NCI-H446 (cell line): ENCODE measurements around the gene RBM19.

Experiments
- DNase-seq, 2 experiments: peaks; one replicate each; lab custom pipeline; 2025; lab: John Stamatoyannopoulos, UW

RBM19 gene

GRCh38 chr12:113899561-113900471 is 66.3 kb downstream of the RBM19 start:
- DNase-seq, result no peak

- DNase-seq, result no peak
These were observed 67.0 kb downstream of the RBM19 start for GRCh38 chr12:113899042-113899560.

- DNase-seq, result no peak
These were observed 67.7 kb downstream of the RBM19 start for GRCh38 chr12:113898466-113898865.

- no peak for DNase-seq
These were observed 68.7 kb downstream of the RBM19 start for GRCh38 chr12:113897406-113897805.

- DNase-seq, result no peak
These were observed 69.3 kb downstream of the RBM19 start for GRCh38 chr12:113896841-113897240.

GRCh38 chr12:113896194-113896593 is 69.9 kb downstream of the RBM19 start:
- DNase-seq, result no peak

- DNase-seq, result no peak
These were observed 70.9 kb downstream of the RBM19 start for GRCh38 chr12:113895176-113895575.

GRCh38 chr12:113894697-113895096 is 71.4 kb downstream of the RBM19 start:
- DNase-seq, result no peak

GRCh38 chr12:113893221-113893620 is 72.9 kb downstream of the RBM19 start:
- no peak for DNase-seq

- no peak for DNase-seq
These were observed 73.6 kb downstream of the RBM19 start for GRCh38 chr12:113892556-113892955.

GRCh38 chr12:113891739-113892520 is 74.2 kb downstream of the RBM19 start:
- DNase-seq, result no peak

- DNase-seq, result no peak
These were observed 74.9 kb downstream of the RBM19 start for GRCh38 chr12:113891167-113891692.

GRCh38 chr12:113889891-113890581 is 76.1 kb downstream of the RBM19 start:
- DNase-seq, result no peak

- DNase-seq, result no peak
These were observed 77.0 kb downstream of the RBM19 start for GRCh38 chr12:113889076-113889475.

GRCh38 chr12:113888435-113888834 is 77.7 kb downstream of the RBM19 start:
- DNase-seq, result no peak

- DNase-seq, result no peak
These were observed 78.2 kb downstream of the RBM19 start for GRCh38 chr12:113887906-113888305.

- DNase-seq, result no peak
These were observed 79.4 kb downstream of the RBM19 start for GRCh38 chr12:113886721-113887120.

- DNase-seq, result no peak
These were observed 81.7 kb downstream of the RBM19 start for GRCh38 chr12:113884392-113884791.

GRCh38 chr12:113882690-113883089 is 83.4 kb downstream of the RBM19 start:
- no peak for DNase-seq

GRCh38 chr12:113880988-113881962 is 84.8 kb downstream of the RBM19 start:
- DNase-seq, result no peak

- no peak for DNase-seq
These were observed 85.8 kb downstream of the RBM19 start for GRCh38 chr12:113880326-113880725.
